HG03565 (cell line): Measurements from ENCODE around the gene RNF103.
"Not testable (repeated sequence)": the region's sequence is repeated elsewhere in the genome, so short reads cannot be mapped to it uniquely, and the experiment has no call there.

Experiments
- ATAC-seq: cut with Tn5 transposase; IDR thresholded peaks from one replicate; pipeline ENCODE4 v1.9.1; 2021; ENCODE audit warnings: mild to moderate bottlenecking, moderate library complexity; ENCODE audit not compliant: unreplicated experiment

Gene RNF103

DNA sequence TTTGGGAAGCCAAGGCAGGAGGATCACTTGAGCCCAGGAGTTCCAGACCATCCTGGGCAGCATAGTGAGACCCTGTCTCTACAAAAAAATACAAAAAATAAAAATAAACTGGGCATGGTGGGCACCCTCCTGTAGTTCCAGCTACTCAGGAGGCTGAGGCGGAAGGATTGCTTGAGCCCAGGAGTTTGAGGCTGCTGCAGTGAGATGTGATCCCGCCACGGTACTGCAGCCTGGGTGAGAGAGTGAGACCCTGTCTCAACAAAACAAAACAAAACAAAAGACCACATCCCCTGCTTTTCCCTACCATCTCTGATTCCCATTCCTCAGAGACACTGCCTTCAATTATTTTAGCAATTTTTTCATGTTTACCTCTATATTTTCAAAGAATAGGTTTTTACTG, 3.9 kb upstream of the RNF103 start:
- no peak for ATAC-seq

DNA sequence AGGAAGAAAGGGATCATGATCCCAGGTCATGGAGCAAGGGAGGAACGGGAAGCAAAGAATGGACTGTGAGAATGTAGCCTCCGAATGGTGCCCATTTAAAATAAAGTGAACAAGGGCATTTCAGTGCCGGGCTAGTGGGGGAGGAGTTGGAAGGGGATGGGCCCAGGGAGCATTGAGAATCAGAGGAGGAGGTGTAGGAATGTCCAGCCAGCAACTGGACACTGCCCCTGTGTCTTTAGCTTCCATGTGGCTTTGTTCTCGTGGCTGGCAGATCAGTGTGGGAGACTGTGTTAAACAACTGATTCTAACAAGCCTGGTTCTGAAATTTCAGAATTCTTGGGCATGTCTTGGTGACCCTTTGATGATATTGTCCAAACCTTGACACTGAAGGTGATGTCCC, 1.4 kb upstream of the RNF103 start:
- ATAC-seq, result no peak

DNA sequence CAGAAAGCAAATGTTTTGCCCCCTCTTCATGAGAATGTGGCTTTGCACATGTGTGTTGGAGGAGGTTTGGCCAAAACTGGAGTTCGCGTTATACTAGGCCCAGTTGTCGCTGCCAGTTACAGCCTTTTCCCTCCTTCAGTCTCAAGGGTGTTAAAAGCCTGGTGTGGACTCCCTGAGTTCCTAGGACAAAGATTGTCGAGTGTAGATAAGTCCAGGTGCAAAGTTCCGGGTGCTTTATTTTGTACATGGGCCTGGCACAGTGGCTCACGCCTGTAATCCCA, 542 bp upstream of the RNF103 start:
- ATAC-seq, result no peak

DNA sequence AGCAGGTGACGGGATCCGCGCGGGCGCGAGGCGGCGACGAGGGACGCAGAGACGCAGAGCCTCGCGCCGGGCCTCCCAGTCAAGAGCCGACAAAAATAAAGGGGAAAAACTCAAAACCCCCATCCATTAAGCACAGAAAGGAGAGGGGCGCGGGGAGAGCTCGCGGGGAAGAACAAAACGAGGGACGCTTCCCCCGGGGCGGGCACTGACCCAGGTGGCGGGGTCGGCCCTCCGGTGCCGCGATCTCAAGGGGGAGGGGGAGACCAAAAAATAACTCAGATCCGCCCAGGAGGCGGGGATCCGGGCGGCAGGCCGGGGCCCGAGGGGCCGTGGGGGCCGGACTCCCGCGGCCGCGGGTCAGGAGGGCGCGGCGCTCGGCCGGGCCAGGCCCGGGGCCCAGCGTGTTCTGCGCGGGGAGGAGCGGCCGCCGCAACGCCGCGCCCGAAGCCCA, 597 bp downstream of the RNF103 start:
- peak; percentile 29 for ATAC-seq

DNA sequence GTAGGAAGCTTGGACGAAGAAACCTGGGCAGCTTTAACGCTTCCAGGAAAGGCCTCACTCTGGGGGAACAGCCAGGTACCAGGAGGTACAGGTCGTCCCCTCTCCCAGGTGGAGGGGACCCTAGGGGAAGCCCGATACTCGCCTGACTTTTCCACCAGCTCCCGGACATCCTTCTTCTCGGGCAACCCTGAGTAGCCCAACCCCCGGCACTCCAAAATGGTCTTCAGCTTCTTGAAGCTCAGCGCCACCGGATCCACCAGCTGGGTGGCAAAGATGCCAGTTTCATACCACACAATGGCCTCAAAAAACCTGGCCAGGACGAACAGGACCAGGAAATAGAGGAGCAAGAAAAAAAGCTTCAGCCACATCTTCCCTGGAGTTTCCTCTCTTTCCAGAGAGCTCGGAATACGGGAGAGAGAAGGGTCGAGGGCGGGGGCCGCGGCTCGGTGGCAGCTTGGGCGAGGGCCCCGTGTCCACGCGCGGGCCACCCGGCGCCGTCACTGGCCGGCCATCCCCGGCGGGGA, 1.1 kb downstream of the RNF103 start:
- no peak for ATAC-seq

DNA sequence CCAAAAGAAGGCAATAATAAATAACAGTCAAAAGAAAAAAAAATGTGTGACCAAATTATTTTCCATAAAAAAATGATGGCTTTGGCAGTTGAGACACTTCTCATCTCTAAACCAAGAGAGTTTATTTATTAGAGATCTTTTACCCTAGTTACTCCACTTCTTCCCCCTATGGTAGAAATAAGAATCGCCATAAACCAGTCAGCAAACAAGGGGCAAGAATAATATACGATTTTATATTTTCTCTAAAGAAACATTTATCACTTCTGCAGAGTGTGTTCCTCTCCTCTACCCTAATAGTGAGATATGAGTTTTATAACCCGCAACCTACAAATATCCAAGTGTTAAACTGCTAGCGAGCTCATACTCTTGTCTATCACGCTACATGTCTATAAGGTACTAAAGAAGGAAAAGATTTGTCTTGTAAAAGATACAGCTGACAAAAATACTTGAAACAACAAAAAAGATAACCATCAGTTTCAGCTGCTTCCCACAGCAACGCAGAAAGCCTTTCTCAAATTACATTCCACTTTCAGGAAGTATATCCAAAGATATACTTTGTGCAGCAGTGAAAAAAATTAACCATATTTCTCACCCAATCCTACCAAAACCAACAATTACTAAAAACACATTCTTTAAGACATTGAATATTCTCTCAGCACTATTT, 2.3 kb downstream of the RNF103 start:
- ATAC-seq, result no peak

DNA sequence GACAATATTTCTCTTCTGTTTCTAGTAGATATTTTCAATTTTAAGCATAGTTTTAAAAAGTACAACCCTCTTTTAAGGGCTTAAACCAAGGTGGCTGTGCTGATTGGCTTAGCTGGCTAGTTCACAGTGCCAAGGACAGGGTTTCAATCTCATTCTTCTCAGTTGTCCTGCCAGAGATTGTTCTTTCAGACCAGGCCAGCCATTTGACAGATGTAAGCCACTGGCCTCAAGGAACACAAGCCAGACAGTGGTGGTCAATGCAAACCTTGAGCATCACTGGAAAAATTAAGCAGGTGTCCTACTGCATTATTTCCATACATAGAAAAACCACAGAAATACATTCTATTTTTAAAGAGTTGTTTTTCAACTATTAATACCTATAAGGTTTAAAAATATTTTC, 5.9 kb downstream of the RNF103 start:
- no peak for ATAC-seq

DNA sequence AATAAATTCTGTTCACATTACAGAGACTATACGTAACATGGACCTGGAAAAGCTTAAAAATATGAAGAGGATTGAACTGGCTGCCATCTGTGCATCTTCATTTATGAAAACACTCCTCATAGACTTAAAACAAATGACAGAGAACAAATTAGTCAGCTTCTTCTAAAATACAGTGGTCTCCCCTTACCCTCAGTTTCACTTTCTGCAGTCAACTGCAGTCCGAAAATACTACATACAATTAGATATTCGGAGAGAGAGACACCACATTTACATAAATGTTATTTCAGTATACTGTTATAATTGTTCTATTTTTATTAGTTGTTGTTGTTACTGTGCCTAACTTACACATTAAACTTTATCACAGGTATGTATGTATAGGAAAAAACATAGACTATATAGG, 6.5 kb downstream of the RNF103 start:
- no peak for ATAC-seq

DNA sequence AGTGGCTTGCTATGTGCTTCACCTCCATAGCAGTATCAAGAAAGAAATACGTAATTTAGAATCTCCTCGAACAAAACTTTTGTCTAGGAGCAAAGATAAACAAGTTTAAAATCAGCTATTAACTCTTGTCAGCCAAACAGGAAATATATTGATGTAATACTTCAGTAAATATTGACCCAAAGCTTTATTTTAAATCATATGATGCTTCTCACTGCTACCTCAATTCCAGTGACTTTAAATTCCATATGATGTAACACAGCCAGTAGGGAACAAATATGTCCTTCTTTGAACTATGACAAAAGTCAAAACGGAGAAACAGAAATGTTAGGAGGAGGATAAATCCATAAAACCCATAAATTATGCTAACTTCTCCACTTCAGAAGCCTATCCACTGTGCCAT, 7.2 kb downstream of the RNF103 start:
- no peak for ATAC-seq

DNA sequence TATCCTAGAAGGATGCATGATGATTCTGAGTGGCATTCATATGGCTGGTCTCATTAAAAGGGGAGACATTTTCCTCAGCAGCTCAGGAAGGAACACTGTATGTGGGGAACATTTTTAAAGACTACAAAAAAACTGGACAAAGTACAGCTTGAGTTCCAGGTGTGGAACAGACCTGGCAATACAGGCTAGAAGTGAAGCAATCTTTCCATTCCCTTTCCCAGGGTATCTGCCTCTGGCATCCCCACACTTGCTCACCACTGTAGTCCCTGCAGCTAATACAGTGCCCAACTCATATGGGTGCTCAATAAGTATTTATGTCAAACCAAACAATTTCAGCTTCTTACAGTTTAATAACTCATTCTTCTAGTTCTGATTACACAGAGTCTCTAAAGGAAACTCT, 8.1 kb downstream of the RNF103 start:
- ATAC-seq, result no peak

DNA sequence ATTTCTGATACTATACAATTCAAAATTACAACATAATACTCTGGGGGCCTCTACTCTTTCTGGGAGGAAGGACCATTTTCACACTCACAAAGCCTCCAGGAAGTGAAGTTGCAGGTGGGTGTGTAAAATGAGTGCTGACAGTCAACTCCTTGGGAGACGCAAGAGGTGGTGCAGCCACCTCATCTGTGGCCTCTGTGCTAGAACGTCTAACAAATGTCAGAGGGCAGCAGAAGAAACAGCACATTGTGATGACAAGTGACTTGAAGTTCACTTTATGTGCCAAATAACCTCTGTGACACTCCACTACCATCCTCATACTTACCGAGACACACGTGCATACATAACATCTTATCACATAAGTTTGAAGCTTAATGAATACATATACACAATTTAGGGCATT, 10.2 kb downstream of the RNF103 start:
- ATAC-seq, result no peak

DNA sequence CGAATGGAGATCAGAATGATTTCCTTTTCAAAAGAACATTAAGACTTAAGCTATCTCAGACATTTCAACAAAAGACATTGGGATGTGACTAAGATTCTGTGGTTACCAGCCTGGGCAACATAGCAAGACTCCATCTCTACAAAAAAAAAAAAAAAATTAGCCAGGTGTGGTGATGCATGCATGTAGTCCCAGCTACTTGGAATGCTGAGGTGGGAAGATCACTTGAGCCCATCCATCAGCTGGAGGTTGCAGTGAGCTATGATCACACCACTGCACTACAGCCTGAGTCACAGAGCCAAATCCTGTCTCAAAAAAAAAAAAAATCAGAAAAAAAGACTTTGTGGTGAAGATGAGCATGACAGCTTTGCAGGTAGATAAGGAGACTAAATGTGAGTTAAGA, 12.8 kb downstream of the RNF103 start:
- ATAC-seq, result no peak

DNA sequence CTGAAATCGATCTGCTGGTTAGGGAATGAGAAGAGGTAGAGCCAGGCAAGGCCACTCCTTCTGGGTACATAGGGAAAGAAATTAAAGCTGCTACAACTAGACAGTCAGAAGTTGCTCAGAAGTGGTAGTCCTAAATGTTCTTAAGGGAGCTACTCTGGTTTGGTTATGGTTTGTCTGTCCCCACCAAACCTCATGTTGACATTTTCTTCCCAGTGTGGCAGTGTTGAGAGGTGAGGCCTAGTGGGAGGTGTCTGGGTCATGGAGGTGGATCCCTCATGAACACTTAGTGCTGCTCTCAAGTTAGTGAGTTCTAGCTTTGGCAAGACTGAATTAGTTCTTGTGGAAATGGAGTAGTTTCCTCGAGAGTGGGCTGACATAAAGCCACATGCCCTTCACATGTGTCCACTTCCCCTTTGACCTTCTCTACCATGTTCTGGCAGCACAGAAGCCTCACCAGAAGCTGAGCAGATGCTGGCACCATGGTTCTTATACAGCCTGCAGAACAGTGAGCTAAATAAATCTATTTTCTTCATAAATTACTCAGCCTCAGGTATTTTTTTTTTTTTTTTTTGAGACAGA, 14.7 kb downstream of the RNF103 start:
- no peak for ATAC-seq

DNA sequence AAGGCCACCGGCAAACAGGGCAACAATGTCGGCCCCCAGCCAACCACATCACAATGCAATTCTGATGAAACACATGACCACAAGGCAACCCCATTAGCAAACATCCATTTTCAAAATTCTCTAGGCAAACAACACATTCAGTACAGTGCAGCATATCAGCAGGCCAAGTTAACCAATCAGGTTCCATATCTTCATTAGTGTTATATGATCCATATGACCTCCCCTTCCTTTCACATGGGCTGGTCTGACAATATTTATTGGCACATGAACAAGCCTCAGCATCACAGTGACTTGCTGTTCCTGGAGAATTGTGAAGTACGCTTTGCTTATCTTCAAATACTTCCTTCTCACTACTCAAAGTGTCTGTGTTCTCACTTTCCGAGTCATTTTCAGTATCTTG, 19.8 kb downstream of the RNF103 start:
- ATAC-seq, result no peak

DNA sequence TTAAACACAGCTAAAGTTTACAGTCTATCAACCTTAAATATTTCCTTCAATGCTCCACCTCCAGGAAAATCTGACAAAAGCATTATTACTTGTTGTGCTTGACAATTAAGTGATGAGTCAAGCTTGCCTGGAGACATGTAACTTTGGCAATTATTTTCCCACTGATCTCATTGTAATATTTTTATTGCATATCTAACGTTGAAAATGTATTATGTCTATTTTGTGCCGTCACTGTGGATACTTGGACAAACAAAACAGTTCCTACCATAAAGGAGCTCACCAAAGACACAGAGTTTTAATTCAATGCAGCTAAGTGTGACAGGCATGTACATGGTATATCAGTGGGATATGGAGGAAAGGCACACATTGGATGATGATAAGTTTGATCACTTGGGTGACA, 24.7 kb downstream of the RNF103 start:
- no peak for ATAC-seq

DNA sequence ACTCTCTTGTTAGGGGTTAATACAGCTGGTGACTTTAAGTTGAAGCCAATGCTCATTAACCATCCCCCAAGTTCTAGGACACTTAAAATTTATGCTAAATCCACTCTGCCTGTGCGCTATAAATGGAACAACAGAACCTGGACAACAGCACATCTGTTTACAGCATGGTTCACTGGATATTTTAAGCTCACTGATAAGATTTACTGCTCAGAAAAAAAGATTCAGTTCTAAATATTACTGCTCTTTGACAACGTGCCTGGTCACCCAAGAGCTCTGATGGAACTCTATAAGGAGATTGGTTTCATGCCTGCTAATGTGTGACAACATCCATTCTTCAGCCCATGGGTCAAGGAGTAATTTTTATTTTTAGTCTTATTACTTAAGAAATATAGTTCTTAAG, 27.5 kb downstream of the RNF103 start:
- no peak for ATAC-seq

DNA sequence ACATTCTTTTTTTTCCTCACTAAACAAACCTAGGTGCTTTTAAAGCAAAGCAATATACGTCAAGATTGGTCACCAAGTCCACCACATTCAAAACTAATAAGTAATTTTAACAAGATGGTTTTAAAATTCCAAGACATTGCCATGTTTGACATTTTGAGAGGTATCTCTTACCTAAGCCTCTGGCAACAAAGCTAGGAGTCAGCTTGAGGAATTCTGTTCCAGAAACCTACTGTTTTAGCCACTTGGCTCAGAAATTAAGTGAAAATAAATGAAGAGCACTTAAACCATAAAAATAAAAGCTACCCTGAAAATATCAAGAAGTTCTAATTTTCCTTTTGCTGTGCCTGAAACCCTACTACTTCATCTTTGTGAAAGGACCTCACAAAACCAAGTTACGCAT, 30.4 kb downstream of the RNF103 start:
- ATAC-seq, result no peak

DNA sequence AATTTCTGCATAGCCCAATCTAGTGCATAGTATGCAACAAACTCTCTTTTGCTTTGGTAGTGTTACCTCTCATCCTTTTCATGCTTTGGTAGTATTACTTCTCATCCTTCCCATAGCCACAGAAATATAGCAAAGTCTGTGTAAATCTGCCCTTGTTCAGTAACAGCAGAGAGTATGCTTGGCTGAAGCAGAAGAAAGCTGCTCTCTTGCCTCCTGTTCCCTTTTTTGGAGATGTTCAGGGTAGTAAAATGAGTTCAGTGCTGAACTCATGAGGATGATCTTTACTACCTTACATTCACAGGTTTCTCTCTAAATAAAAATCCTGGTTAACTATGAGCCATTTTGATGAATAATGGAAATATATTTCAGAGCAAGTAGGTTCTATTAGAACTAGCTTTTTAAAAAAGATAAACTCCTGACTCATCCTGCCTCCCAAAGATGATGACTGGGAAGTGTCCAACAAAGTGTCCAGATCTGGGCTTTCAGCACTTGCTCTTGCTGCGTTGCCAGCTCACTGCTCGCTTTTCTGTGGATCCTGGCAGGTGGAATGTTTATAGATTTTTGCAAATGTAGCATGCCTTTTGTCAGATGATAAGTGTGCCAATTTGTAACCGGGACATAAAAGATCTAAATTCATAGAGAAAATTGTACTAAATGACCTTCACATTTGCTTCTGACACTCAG, 31.0 kb downstream of the RNF103 start:
- ATAC-seq, result no peak

DNA sequence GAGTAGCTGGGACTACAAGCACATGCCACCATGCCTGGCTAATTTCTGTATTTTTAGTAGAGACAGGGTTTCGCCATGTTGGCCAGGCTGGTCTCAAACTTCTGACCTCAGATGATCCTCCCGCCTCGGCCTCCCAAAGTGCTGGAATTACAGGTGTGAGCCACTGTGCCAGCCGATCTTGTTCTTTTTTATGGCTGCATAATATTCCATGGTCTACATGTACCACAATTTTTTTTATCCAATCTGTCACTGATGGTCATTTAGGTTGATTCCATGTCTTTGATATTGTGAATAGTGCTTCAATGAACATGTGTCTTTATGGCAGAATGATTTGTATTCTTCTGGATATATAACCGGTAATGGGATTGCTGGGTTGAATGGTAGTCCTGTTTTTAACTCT, 34.0 kb downstream of the RNF103 start:
- not testable (repeated sequence) for ATAC-seq

DNA sequence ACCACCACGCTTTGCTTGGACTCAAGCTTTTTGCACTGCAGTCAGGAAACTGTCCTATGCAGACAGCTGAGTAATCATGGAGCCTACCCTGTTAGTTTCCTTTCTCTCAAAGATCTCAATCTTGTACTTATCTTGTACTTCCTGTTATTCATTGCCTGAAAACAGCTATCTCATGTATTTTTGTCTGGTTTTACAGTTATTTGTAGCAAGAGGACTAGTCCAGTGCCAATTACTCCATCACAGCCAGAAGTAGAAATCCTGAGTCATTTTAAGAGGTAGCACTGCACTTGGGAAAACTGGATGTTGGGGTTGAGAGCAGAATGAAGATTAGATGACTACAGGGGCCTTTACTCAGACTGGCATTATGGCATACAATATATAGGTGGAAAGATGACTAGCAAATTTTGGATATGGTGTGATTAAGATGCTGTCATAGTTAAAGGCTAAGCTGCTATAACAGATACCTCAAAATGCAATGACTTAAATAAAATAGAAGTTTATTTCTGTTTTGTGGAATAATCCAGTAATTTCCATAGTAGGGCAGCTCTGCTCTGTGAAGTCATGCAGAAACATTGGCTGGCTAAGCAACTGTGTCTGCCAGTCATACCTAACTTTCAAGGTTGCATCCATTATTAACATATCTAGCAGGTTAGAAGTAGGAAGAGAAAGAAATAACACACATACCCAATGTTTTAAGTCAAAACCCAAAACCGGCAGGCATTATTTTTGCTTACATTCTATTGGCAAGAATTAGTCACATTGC, 39.3 kb downstream of the RNF103 start:
- no peak for ATAC-seq

DNA sequence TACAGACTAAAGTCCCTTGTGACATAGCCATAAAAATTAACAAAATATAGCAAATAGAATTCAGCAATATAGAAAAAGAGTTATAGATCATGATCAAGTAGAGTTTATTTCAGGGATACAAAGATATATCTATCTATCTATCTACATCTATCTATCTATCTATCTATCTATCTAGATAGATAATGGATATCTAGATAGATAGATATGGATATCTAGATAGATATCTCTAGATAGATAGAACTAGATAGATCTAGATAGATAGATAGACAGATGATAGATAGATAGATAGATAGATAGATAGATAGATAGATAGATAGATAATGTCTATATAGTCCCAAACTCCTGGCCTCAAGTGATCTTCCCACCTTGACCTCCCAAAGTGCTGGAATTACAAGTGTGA, 43.1 kb downstream of the RNF103 start:
- ATAC-seq, result no peak
